HEK293 (cell line): ENCODE measurements around the gene RBM19.

ENCODE experiments used
- BCL11A ChIP-seq: fragments of 450-650 bp; formaldehyde crosslinking; IDR thresholded peaks from 2 replicates; pipeline ENCODE4 v1.5.1; 2016; ENCODE audit warnings: low read depth, missing biosample characterization, missing genetic modification characterization
- YY1 ChIP-seq: fragments of 450-650 bp; formaldehyde crosslinking; IDR thresholded peaks from 2 replicates; pipeline ENCODE4 v1.5.1; 2018; ENCODE audit warnings: missing biosample characterization, missing genetic modification characterization
- ZNF132 ChIP-seq: fragments of 450-650 bp; formaldehyde crosslinking; IDR thresholded peaks from 2 replicates; pipeline ENCODE4 v1.5.1; 2017; ENCODE audit warnings: missing biosample characterization, missing genetic modification characterization, borderline replicate concordance
- ZNF146 ChIP-seq: fragments of 450-650 bp; formaldehyde crosslinking; IDR thresholded peaks from 2 replicates; pipeline ENCODE4 v1.5.1; 2016; ENCODE audit warnings: missing biosample characterization, missing genetic modification characterization
- ZNF239 ChIP-seq: fragments of 450-650 bp; formaldehyde crosslinking; IDR thresholded peaks from 2 replicates; pipeline ENCODE4 v1.5.1; 2016; ENCODE audit warnings: missing biosample characterization, missing genetic modification characterization
- ZNF792 ChIP-seq: fragments of 450-650 bp; formaldehyde crosslinking; IDR thresholded peaks from 2 replicates; pipeline ENCODE4 v1.5.1; 2016; ENCODE audit warnings: missing biosample characterization, missing genetic modification characterization
- TF ChIP-seq, protein P1 (sequence below): sonication (generic); formaldehyde crosslinking; IDR thresholded peaks from 2 replicates; pipeline ENCODE4 v1.8.1; 2022; ENCODE audit warnings: mild to moderate bottlenecking, moderate library complexity, missing genetic modification reagents
- TF ChIP-seq, protein P2 (sequence below): fragments of 450-650 bp; formaldehyde crosslinking; IDR thresholded peaks from 2 replicates; pipeline ENCODE4 v1.5.1; 2016; ENCODE audit warnings: missing biosample characterization, missing genetic modification characterization
- TF ChIP-seq, protein P3 (sequence below): fragments of 450-650 bp; formaldehyde crosslinking; IDR thresholded peaks from 2 replicates; pipeline ENCODE4 v1.5.1; 2016; ENCODE audit warnings: missing biosample characterization, missing genetic modification characterization

DNA sequence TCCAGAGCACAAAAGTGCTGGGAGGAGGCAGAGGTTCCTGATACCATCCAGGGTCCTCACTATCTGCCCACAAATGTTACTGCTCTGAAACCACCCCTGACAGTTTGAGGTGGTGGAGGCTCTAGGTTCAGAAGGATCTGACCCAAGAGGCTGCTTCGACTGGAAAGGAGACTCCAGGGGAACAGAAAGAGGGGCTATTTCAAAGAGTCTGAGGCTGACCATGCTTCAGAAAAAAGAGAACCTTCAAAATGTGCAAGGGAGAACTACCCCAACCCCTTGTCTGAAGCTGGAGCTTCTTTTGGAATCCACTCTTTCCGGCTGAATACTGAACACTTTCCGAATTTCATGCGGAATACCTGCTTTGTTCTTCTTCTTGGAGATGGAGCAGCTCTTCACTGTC lies 41.8 kb downstream of the RBM19 start:
- TF ChIP-seq, protein P1, sequence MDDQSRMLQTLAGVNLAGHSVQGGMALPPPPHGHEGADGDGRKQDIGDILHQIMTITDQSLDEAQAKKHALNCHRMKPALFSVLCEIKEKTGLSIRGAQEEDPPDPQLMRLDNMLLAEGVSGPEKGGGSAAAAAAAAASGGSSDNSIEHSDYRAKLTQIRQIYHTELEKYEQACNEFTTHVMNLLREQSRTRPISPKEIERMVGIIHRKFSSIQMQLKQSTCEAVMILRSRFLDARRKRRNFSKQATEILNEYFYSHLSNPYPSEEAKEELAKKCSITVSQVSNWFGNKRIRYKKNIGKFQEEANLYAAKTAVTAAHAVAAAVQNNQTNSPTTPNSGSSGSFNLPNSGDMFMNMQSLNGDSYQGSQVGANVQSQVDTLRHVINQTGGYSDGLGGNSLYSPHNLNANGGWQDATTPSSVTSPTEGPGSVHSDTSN (CRISPR knock-in tag): no peak
- TF ChIP-seq ZNF792 (tag by site-specific recombination): no peak
- no peak for TF ChIP-seq ZNF239 (tag by site-specific recombination)
- TF ChIP-seq, protein P2, sequence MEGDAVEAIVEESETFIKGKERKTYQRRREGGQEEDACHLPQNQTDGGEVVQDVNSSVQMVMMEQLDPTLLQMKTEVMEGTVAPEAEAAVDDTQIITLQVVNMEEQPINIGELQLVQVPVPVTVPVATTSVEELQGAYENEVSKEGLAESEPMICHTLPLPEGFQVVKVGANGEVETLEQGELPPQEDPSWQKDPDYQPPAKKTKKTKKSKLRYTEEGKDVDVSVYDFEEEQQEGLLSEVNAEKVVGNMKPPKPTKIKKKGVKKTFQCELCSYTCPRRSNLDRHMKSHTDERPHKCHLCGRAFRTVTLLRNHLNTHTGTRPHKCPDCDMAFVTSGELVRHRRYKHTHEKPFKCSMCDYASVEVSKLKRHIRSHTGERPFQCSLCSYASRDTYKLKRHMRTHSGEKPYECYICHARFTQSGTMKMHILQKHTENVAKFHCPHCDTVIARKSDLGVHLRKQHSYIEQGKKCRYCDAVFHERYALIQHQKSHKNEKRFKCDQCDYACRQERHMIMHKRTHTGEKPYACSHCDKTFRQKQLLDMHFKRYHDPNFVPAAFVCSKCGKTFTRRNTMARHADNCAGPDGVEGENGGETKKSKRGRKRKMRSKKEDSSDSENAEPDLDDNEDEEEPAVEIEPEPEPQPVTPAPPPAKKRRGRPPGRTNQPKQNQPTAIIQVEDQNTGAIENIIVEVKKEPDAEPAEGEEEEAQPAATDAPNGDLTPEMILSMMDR (tag by site-specific recombination): no peak
- TF ChIP-seq BCL11A (tag by site-specific recombination): no peak
- no peak for TF ChIP-seq YY1 (tag by site-specific recombination)
- no peak for TF ChIP-seq ZNF146 (tag by site-specific recombination)
- no peak for TF ChIP-seq ZNF132
- TF ChIP-seq, protein P3, sequence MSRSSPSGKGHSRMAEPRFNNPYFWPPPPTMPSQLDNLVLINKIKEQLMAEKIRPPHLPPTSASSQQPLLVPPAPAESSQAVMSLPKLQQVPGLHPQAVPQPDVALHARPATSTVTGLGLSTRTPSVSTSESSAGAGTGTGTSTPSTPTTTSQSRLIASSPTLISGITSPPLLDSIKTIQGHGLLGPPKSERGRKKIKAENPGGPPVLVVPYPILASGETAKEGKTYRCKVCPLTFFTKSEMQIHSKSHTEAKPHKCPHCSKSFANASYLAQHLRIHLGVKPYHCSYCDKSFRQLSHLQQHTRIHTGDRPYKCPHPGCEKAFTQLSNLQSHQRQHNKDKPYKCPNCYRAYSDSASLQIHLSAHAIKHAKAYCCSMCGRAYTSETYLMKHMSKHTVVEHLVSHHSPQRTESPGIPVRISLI: no peak
